ENCODE results near the gene CDK18.
A peak's percentile ranks its signal among the peaks of the same experiment; 100 is the strongest.

The CDK18 gene

DNA sequence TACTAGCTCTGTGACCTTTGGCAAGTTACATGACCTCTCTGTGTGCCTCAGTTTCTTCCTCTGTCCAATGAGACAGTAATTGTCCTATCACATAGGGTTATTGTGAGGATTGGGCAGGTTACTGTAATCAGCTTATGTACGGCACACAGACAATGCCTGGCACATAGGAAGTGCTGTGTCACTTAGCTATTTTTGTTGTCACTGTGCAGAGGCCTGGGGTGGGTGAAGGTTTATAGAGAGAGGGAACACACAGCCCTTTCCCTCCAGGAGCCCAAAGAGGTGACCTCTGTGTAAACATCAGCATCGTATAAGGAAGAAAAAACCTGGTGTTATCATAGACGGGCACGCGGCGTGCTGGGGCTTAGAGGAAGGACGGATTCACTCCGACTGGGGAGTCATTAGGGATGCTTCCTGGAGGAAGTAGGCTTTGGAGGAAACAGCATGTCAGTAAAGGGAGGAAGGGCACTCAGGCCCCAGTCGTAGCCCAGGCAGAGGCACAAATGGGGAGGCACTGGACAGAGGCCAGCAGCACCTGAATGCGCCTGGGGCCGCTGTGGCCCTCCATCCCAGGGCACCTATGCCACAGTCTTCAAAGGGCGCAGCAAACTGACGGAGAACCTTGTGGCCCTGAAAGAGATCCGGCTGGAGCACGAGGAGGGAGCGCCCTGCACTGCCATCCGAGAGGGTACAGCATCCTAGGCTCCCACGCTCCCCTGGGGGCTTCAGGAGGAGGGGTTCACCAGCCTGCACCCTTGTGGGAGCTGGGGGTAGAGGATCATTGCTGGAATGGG is 21.2 kb downstream of the CDK18 start:
- no peak for DNase-seq

DNA sequence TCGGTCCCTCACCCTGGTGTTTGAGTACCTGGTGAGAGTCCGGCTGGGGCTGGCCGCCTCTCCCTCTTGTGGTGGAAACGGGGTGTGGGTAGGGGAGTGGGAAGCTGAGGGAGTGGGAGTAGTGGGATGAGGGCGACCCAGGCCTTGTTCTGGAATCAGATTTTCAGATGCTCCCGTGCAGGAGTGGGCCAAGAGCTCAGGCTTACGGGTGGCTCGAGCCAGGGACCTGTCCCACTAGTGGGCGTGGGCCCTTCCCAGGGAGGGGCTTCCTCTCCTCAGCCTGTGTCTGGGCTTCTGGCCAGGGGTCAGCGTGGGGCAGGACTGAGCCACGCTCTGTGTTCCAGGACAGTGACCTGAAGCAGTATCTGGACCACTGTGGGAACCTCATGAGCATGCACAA is 22.0 kb downstream of the CDK18 start:
- no peak for DNase-seq

DNA sequence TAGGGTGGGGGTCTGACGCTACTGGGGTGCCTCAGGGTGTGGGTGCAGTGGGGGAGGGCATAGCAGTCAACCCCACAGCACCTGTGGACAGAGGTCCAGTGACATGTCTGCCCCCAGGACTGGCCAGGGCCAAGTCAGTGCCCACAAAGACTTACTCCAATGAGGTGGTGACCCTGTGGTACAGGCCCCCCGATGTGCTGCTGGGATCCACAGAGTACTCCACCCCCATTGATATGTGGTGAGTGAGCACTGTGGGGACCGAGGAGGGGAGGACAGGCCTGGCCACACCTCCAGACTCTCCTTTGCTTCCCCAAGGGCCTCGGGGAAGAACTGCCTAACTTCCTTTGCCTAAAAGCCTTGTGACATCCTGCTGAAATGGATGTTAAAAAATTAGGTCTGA is 23.5 kb downstream of the CDK18 start:
- DNase-seq = no peak

DNA sequence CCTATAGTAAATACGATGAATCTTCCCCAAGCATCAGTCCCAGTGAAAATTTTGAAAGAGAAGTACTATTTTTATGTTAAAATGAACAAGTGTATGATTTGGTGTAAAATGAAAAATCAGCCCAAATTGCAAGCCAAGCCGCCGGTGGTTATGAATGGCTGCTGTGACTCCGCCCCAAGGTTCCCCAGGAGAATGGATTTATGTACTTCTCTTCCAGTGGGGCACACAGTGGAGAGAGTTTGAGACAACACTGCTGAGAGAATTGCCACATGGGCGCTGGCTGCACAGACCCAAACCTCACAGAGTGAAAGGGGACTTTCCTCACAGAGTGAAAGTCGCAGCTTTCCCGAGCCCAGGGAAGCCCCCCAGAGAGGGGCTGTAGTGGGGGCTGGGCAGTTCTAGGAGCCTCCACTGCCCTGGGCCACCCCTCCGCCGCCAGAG is 24.0 kb downstream of the CDK18 start:
- no peak for DNase-seq

DNA sequence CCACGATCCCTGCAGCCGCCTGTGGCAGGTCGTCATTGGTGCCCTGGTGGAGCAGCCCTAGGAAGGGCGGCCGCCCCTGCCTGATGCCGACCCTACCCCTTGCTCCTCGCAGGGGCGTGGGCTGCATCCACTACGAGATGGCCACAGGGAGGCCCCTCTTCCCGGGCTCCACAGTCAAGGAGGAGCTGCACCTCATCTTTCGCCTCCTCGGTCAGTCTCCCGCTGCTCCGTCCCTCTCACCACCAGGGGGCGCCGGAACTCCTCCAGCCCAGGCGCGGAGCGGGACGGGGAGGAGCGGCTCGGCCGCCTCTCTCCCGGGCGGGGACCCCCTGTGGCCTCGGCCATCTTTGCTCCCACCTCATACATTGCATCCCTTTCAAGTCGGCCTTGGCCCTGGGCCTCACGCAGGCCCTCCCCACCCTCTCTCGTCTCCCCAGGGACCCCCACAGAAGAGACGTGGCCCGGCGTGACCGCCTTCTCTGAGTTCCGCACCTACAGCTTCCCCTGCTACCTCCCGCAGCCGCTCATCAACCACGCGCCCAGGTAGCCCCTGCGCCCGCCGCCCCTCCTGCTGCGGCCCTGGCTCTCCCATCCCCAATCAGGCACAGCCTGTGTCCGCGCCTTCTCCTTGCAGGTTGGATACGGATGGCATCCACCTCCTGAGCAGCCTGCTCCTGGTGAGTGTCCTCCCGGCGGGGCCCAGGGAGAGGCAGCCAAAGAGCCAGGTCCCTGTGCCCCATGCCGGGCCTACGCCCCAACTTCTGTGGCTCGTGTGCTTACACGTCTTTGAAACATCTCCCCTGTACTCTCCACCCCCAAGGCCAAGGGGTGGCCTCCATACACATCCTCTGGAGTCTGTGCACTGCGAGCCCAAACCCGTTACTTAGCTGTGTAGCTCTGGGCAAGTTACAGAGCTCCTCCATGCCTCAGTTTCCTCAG is 24.7 kb downstream of the CDK18 start:
- peak; percentile 34 for DNase-seq

DNA sequence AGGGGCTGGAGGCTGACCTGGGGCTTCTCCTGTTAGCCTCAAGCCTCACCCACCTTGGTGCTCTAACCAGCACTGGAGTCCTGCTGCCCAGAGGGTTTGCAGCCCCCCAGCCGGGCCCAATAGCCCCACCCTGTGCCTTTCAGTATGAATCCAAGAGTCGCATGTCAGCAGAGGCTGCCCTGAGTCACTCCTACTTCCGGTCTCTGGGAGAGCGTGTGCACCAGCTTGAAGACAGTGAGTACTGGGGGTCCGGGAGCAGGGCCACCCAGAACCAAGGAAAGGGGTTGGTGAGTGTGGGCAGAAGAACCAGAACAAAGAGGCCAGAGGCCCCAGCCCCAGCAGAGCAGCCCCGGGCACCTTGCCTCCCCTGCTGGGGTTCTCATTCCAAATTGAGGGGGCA is 25.6 kb downstream of the CDK18 start:
- no peak for DNase-seq

DNA sequence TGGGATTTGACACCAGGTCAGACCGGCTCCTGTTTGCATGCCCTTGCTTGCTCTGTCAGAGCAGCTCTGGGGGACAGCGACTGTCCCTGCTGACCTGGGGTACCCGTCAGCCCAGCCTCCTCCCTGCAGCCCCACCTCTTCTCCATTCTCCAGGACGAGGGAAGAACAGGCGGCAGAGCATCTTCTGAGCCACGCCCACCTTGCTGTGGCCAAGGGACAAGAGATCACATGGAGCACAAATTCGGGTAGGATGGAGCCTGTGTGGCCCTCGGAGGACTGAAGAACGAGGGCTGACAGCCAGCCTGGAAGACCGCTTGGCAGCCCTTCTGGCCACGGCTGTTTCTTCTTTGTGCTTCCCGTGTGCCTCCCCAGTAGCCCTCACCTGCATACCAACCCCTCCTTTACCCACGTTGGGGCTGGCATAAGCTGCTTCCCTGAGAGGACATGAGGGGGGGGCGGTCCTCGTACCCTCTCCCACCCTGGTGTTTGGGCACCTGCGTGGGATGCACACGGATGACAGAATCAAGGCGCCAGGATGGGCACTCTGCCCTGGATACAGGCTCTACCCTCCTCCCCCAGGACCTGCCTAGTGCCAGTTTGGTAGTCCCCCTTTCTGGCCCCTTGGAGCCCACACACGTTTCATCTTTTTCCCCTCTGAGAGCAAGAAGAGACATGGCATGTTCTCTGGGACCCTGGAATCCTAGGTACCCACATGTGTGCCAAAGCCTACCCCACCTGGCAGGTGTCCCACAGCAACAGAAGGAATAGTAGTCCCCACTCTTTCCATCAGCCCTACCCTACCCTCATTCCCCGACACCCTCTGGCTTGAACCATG is 26.9 kb downstream of the CDK18 start:
- DNase-seq = no peak

DNA sequence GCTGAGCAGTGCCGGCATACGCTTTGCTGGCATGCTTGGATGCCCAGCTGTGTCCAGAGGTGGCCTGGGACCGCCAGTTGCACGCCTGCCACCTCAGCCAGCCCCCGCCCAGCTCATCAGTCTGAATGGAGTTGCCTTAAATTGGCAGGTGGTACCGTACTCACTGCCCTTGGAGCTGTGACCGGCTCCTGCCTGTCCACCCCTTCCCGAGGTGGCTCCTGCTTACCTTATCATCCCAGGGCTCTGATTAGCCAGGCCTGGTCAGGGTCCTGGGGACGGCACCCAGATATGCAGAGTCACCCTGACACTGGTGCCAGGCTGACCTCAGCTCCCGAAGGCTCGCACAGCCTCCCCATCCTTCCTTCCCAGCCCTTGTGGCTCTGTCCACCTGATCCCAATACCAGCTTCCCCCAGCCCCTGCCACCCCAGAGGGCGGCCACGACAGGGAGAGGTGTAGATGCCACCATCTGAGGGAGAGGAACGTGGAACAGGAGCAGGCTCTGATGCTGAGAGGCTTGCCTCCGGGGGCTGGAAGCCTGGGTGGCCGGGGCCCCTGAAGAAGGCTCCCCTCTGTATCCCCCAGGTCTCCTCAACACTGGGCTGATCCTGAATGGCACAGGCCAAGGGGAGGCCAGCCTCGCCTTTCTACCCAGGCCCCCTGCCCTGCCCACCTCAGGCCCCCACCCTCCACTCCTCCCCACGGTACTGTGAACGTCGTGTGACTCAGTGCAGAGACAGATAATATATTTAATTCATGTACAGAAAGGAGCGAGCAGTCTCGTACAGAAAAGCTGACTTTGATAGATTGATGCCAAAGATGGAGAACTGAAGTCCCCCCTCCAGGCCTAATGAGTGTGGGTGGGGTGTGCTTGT is 27.8 kb downstream of the CDK18 start:
- no peak for DNase-seq

DNA sequence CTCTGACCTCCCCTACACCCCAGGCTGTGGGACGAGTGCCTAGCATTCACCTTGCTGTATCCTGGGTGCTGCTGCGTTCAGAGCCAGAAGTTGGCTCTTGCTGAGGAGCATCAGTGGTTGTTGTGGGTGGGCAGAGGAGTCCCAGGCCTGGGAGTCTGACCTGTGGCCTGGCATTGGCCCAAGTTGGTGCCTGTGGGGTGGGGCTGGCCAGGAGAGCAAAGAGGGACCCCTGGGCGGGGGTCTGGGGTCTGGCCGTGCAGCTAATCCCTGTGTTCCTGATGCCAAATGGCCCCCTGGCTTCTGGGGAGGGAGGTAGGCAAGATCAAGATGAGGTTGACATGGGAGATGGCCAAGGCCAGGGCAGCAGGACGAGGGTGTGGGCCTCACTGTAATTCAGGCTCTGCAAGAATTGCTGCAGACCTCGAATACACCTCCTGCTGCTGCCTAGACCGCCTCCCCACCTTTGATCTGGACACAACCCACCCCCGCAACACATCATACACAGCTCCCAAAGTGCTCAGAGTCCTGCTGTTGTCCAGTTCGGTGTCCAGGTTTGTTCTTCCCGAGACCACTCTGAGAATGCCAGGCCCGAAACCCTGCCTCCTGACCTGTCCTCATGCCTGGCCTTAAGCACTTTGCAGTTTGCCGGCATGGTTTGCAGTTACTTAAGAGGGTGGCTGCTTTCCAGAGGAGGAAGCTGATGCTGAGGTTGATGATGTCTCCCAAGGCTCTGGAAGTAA is 28.7 kb downstream of the CDK18 start:
- DNase-seq = no peak

DNA sequence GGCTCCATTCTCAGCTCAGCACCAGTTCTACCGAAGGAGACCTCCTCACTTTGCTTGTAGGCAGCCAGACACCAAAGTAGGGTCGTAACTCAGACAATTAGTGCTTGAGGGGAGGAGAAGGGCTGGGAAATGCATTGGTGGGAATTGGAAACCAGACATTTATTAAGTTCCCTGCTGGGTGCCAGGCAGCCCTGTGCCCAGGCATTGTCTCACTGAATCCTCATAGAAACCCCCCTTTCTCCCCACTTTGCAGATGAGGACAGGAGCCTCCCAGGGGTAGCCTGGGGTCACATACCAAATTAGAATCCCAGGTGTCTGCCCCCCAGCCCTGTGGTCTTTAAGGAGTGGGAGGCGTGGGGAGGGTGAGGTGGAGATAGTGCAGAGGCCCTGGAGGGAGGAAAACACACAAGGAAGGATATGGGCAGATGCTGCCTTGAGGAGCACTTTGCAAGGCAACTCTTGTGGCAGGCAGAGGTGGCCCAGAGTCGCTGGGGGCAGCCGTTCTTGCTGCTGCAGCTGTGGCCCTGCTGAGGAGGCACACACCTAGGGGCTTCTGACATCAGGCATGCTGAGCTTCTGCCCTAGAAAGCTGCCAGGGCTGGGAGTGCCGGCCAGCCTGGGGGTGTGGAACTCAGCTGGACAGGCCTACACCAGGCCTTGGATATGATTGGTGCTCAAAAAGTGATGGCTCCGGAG is 29.4 kb downstream of the CDK18 start:
- no peak for DNase-seq

DNA sequence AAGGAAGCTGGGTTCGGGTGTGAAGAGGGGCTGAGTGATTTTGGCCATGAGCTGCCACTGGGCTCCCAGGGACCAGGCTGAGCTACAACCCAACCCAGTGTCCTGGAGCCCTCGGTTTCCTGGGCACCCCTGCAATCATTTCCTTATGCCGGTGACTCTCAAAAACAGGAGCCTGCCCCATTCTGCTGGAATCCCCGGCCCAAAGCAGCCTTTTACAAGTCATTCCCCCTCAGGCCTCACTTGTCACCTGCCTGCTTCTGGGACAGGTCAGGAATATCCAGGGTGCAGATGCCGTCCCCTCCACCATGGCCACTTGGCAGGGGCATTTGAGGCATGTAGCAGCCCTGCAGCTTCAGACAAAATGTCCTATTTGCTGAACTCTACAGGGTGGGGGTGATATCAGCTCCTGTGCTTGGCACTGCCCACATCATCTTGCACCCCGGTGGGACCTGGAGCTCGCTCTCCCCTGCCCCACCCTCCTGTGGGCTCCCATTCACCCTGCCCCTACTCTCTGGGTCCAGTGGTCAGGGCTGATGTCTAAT is 30.0 kb downstream of the CDK18 start:
- DNase-seq = no peak

DNA sequence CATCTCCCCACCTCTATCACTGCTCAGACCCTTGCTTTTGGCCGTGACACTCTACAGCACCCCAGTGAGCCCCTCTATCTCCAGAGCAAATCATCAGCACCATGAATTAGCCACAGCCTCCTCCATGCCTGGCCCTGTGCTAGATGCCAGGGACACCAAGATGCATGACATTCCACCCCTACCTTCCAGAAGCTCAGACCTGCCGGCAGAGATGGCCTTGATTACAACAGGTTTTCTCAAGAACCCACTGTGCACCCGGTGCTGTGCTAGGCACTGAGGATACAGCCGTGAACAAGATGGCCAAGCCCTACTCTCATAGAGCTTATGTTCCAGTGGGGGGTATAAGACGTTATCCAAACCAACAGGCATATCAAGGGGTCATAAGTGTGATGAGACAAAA is 30.6 kb downstream of the CDK18 start:
- DNase-seq = no peak

DNA sequence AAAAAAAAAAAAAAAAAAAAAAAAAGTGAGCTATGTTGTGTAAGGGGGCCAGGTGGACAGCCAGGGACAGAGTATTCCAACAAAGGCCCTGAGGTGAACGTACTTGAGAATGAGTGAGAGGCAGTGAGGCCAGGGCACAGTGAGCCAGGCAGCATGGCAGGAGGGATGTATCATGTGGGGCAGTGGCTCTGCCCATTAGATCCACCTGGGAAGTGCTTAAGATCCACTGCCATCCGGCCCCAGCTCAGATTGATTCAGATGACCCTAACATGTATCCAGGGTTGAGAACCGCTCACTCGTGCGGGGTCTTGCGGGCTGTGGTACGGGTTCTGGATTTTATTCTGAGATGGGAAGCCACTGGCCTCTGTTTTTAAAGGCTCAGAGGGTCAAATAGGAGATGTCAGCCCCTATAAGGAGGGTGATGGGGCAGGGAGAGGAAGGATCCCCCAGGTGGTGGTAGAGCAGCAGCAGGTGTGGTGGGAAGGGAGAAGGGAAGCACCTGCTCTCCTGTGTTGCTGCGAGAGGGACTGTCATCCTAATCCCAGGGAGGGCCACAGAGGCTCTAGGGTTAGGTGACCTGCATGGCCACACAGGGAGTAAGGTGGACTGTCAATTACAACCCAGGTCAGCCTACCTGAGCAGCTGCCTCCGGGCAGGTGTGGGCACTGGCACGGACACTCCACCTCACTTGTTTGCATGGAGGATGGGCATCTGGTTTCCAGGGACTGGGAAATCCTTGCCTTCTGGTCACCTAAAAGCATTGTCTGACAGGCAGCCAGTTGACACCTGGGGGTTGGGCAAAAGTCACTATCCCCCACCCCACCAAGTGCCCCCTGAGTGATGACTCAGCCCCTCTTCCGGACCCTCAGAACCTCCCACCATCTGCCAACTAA is 31.6 kb downstream of the CDK18 start:
- no peak for DNase-seq

DNA sequence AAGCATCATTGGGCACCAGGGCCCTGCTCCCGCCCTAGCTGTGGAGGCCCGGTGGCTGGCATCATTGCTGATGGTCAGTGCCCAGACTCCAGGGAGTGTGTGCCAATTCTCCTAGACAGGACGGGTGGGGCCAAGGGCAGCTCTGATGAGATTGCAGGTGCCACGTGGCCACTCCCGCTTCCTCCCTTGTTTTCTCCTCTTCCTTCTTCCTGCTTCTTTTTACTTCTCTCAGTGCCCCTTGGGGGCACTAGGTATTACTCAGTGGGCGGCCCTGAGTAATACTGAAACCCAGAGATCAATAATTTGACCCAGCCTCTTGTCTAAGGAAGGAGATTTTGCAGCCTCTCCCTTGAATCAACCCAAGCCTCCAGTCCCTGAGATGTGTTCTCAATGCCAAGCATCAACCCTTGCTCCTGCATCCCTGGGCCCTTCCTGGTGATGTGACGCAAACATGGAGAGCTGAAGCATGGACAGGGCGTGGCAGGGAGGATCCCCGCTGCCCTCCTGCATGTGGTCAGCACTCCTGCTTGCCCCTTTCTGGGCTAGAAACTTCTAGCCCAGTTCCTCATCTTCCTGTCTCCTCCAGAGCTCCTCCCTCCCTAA is 32.4 kb downstream of the CDK18 start:
- DNase-seq = no peak

DNA sequence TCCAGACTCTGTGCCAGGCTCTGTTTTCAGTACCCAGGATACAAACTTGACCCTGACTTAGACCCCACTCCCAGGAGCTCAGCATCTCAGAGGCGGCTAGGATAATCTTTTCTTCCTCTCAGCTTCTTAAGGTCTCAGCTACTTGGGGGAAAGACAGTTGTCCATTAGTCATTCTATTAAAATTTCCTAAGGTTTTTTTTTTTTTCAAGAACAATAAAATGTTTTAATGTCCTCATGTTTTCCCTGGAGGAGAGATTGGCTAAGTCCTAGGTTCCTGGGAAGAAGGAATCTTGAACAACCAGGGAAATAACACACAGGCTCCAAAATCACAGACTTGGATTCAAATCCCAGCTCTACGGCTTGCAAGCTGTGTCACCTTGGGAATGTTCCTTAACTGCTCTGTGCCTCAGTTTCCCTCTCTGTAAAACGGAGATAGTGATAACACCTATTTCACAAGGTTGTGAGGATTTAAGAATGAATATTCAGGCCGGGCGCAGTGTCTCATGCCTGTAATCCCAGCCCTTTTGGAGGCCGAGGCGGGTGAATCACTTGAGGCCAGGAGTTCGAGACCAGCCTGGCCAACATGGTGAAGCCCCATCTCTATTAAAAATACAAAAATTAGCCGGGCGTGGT is 33.0 kb downstream of the CDK18 start:
- DNase-seq = no peak

DNA sequence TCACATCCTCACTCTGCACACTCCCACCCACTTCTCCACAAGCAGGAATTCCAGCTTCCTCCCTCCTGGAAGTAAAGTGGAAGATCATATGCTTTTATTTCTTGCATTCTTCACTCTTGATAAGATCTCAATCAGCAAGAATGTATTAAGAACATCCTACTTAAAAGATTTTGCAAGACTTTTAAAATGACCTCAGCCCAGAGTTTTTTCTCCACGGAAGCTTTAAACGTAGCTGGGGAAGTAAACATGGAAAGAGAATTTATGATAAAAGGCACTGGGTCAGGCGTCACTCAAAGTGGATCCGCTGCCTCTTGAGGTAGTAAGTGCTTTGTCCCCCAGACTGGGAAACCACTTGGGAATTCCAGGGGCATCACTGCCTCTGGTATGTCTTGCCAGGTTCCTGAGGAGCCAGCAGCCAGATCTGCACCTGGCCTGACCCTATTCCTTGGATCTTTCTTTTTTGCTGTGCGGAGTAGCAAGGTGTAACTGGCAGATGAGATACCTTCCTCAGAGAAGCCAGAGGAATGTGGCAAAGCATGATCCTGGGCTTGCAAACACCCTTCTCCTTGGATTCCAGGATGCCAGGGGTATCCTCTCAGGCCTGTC is 33.9 kb downstream of the CDK18 start:
- DNase-seq = no peak

DNA sequence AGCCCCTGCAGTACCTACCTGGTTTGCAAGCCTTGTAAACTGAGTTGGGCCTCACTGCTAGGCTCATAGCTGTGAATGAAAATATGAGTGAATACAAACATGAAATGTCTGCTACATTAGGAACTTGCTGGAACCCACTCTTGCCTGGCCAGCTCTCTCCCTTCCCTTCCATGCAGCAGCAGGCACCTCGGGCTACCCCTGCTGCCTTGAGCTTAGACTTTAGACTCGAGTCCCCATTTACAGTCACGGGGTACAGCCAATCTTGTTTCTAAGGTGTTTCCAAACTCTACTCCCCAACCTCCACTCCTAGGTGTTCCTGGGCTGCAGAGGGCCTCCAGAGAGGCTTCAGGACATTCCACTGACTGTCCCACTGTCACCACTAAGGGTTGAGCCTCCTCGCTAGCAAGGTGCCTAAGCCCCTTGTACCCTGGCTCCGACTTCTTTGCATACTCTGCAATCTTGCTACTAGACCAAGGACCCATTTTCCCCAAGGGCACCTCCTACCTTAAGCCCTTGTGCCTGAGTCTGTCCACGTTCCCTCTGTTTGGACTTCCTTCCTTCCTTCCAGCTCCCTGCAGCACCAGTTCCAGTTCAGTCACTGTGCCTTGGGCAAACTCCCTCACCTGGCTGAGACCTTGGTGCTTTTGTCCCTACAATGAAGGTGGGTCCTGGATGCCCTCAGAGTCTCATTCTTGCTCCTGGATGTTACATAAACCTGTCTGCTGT is 36.9 kb downstream of the CDK18 start:
- DNase-seq = no peak

Data from GOT3 (cell line).